Activated CD4-positive, CD25-positive, alpha-beta regulatory T cell (primary cell): Measurements from ENCODE around the gene AIF1.
A peak's percentile ranks its signal among the peaks of the same experiment; 100 is the strongest.

Source experiments
- DNase-seq, 4 experiments: peaks; one replicate each; lab custom pipeline; 2025; lab: John Stamatoyannopoulos, UW

The AIF1 gene

GRCh38 chr6:31663961-31664789, 49.1 kb downstream of the AIF1 start:
- DNase-seq, result no peak

GRCh38 chr6:31664790-31665500, 49.9 kb downstream of the AIF1 start, which contains the start of gene GPANK1:
Gene GPANK1, minus strand, starts transcription at chr6:31664997. Its CDS starts 519 bp downstream, at chr6:31664478.
- DNase-seq, result peak; percentile 56 to 76 (median 72)

- peak; percentile 92 to 98 (median 96) for DNase-seq
These were observed 50.7 kb downstream of the AIF1 start, which contains the start of gene CSNK2B for GRCh38 chr6:31665501-31666336. Gene CSNK2B, plus strand, starts transcription at chr6:31666080. Its CDS starts 752 bp downstream, at chr6:31666832.

- no peak for DNase-seq
These were observed 51.4 kb downstream of the AIF1 start for GRCh38 chr6:31666337-31666965.
